Measurements from ENCODE around the gene P2RY4. TPM values are rescaled to one million over a fixed set of nuclear protein-coding genes. Genes with fewer than 3 reads are reported as not detected.
A peak's percentile ranks its signal among the peaks of the same experiment; 100 is the strongest.

The P2RY4 gene
- total and polyA plus RNA-seq, 2 donors (not counting 1 experiment from before 2014, with no cell fraction given), result 0.34 to 0.76 TPM

DNA sequence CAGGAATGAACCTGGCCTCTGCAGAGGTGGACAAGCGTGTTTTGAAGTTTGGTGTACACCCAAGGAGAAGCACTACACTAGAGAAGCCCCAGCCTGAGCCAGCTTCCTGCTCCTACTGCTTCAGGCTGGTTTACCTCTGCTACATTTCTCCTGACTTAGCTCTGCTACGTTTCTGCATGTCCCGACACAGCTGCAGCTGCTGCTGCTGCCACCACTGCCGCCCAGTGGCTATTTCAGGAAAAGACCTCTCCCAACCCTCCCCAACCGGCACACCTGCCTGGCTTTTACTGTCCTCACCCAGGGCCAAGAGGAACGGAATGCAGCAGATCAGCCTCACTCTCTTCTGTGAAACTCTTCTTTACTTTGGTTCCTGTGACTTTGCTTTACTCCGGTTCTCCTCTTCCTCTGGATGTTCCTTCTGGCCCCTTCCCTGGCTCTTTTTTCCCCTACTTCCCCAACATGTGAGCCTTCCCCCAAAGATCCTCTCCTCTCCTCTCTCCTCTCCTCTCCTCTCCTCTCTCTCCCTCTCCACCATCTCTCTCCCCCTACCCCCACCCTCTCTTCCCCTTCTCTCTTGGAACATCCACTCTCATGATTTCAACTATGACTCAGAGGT, 3.1 kb upstream of the P2RY4 start:
- Mint-ChIP-seq H3K9me3 (ENCODE audit: insufficient read depth) (no peaks in the 10 kb centered on the region), H3K4me1 (no peaks in the 10 kb centered on the region), H3K27me3 (no peaks in the 10 kb centered on the region), H3K4me3 (no peak overlapping the region), H3K27ac (no peak overlapping the region)
- ATAC-seq (ENCODE audit: low read depth) (no peak), DNase-seq (no peak)
- intact Hi-C loops (cut with micrococcal nuclease), result no loop called here
- Histone ChIP-seq H3K79me2 (ENCODE audit: control insufficient read depth, insufficient read depth, low read length) (no peaks in the 10 kb centered on the region), H3K4me1 (ENCODE audit: control insufficient read depth in 2 of 2, insufficient read depth in 2 of 2, low read length in 2 of 2) (no peaks in the 10 kb centered on the region), H3K27ac (ENCODE audit: low read length in 2 of 2) (no peak overlapping the region), H3K4me3 (ENCODE audit: control extremely low read depth in 1 of 5, extremely low read depth in 1 of 5, insufficient read depth in 1 of 5, low read depth in 2 of 5, low read length in 4 of 5) (no peak overlapping the region), H4K20me1 (ENCODE audit: control insufficient read depth, insufficient read depth, low read length, poor library complexity, severe bottlenecking) (no peaks in the 10 kb centered on the region), H3K36me3 (replicated peaks in 1 of 2; ENCODE audit: control extremely low read depth in 1 of 2, control insufficient read depth in 1 of 2, extremely low read depth in 1 of 2, insufficient read depth in 2 of 2, low read length in 1 of 2) (no peaks in the 10 kb centered on the region), H3K27me3 (replicated peaks in 1 of 4; ENCODE audit: control extremely low read depth in 1 of 4, control insufficient read depth in 3 of 4, insufficient read depth in 4 of 4, low read length in 3 of 4) (no peaks in the 10 kb centered on the region), H3K9me3 (ENCODE audit: control extremely low read depth in 1 of 3, control insufficient read depth in 2 of 3, insufficient read depth in 1 of 3, low read length in 2 of 3) (no peaks in the 10 kb centered on the region), H2AFZ (ENCODE audit: insufficient read depth, low read depth, low read length, poor library complexity, severe bottlenecking) (no peak overlapping the region), H3K4me2 (replicated peaks; ENCODE audit: low read depth, low read length, poor library complexity, severe bottlenecking) (no peak overlapping the region), H3K9ac (ENCODE audit: low read length) (no peak overlapping the region)
- no peak for TF ChIP-seq EZH2 (IDR thresholded peaks at IDR 0.05; ENCODE audit: borderline replicate concordance, insufficient read depth, low read depth, low read length, poor library complexity, severe bottlenecking)
- TF ChIP-seq, protein P1, sequence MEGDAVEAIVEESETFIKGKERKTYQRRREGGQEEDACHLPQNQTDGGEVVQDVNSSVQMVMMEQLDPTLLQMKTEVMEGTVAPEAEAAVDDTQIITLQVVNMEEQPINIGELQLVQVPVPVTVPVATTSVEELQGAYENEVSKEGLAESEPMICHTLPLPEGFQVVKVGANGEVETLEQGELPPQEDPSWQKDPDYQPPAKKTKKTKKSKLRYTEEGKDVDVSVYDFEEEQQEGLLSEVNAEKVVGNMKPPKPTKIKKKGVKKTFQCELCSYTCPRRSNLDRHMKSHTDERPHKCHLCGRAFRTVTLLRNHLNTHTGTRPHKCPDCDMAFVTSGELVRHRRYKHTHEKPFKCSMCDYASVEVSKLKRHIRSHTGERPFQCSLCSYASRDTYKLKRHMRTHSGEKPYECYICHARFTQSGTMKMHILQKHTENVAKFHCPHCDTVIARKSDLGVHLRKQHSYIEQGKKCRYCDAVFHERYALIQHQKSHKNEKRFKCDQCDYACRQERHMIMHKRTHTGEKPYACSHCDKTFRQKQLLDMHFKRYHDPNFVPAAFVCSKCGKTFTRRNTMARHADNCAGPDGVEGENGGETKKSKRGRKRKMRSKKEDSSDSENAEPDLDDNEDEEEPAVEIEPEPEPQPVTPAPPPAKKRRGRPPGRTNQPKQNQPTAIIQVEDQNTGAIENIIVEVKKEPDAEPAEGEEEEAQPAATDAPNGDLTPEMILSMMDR (IDR thresholded peaks at IDR 0.05), result peak; percentile 9
- ChIA-PET POLR2A (no interaction called here), CTCF (interaction anchor here (0.5 kb wide), 2 partner anchors 423 to 949 kb away, joined by 3 read pairs; no protein-coding TSS in a partner anchor)
- WGBS (ENCODE audit: insufficient coverage), result 48% methylated on average over 7 of the region's 7 CpGs

DNA sequence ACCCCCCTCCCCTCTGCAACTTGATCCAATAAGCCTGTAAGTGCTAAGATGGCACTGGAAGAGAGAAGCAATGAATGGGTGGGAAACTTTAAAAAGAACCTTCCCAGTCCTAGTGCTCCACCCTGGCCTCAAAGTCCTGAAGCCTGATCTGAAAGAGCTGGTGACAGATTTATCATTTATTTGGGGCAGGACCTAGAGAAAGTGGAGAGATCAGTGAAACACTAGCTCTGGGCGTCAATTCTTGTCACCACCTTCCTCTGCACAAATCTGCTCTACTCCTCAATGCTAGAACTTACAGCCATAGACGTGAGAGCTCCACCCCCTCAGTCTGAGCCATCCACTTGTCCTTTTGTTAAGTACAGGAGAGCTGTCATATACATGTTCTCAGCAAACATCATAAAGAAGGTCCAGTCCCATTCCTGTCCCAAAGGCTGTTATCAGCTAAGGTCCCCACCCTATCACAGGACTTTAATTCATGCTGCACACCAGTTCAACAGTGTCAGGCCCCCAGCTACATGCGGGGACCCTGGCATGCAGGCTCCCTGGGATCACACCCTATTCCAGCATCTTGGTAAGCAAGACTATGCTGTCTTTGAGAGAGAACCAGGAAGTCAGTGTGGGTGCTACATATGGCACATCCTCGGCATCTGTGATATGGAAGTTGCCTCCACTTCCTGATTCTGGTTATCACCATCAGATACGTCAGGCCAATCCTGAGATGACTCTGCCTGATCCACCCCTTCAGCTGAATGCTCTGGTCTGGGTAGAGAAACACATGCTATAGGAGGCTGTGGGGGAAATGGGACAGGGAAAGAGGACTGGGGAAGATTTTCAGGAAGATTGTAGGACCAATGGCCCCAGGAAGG, 2.3 kb downstream of the P2RY4 start:
- ChIA-PET POLR2A (no interaction called here), CTCF (no interaction called here)
- Mint-ChIP-seq H3K9me3 (ENCODE audit: insufficient read depth) (no peaks in the 10 kb centered on the region), H3K27ac (no peak overlapping the region), H3K4me1 (no peaks in the 10 kb centered on the region), H3K27me3 (no peaks in the 10 kb centered on the region), H3K4me3 (no peak overlapping the region)
- no peak overlapping the region for H2AFZ ChIP-seq (ENCODE audit: insufficient read depth, low read depth, low read length, poor library complexity, severe bottlenecking)
- H3K36me3 ChIP-seq (replicated peaks in 1 of 2; ENCODE audit: control extremely low read depth in 1 of 2, control insufficient read depth in 1 of 2, extremely low read depth in 1 of 2, insufficient read depth in 2 of 2, low read length in 1 of 2), result no peaks in the 10 kb centered on the region
- H3K4me2 ChIP-seq (replicated peaks; ENCODE audit: low read depth, low read length, poor library complexity, severe bottlenecking), result no peak overlapping the region
- WGBS (ENCODE audit: insufficient coverage), result 100% methylated on average over 1 of the region's 5 CpGs
- ATAC-seq (ENCODE audit: low read depth), result no peak
- no peaks in the 10 kb centered on the region for H3K9me3 ChIP-seq (ENCODE audit: control extremely low read depth in 1 of 3, control insufficient read depth in 2 of 3, insufficient read depth in 1 of 3, low read length in 2 of 3)
- no peak overlapping the region for H3K27ac ChIP-seq (ENCODE audit: low read length in 2 of 2)
- no peaks in the 10 kb centered on the region for H3K4me1 ChIP-seq (ENCODE audit: control insufficient read depth in 2 of 2, insufficient read depth in 2 of 2, low read length in 2 of 2)
- no peak for DNase-seq
- no peaks in the 10 kb centered on the region for H4K20me1 ChIP-seq (ENCODE audit: control insufficient read depth, insufficient read depth, low read length, poor library complexity, severe bottlenecking)
- TF ChIP-seq, protein P1 (IDR thresholded peaks at IDR 0.05), result no peak
- no peak for TF ChIP-seq EZH2 (IDR thresholded peaks at IDR 0.05; ENCODE audit: borderline replicate concordance, insufficient read depth, low read depth, low read length, poor library complexity, severe bottlenecking)
- no peak overlapping the region for H3K9ac ChIP-seq (ENCODE audit: low read length)
- no peaks in the 10 kb centered on the region for H3K27me3 ChIP-seq (replicated peaks in 1 of 4; ENCODE audit: control extremely low read depth in 1 of 4, control insufficient read depth in 3 of 4, insufficient read depth in 4 of 4, low read length in 3 of 4)
- no peaks in the 10 kb centered on the region for H3K79me2 ChIP-seq (ENCODE audit: control insufficient read depth, insufficient read depth, low read length)
- intact Hi-C loops (cut with micrococcal nuclease), result no loop called here
- no peak overlapping the region for H3K4me3 ChIP-seq (ENCODE audit: control extremely low read depth in 1 of 5, extremely low read depth in 1 of 5, insufficient read depth in 1 of 5, low read depth in 2 of 5, low read length in 4 of 5)
